ENCODE results near the gene PSMA1. TPM values are rescaled to one million over a fixed set of nuclear protein-coding genes. Genes with fewer than 3 reads are reported as not detected.
"Not testable (repeated sequence)": the region's sequence is repeated elsewhere in the genome, so short reads cannot be mapped to it uniquely, and the experiment has no call there.

PSMA1 gene
- polyA plus RNA-seq, 1 experiment = 285 TPM

GRCh38 chr11:14537134-14537599 lies 17.0 kb upstream of the PSMA1 start:
- Histone ChIP-seq H3K27ac (ENCODE audit: low read depth, low read length) (no peak overlapping the region), H3K4me3 (ENCODE audit: low read depth, low read length) (no peak overlapping the region), H3K9me3 (ENCODE audit: control insufficient read depth, insufficient read depth, low read length) (no peaks in the 10 kb centered on the region), H3K27me3 (ENCODE audit: control insufficient read depth, insufficient read depth, low read length) (peaks cover 3% of the 10 kb centered on the region)
- ChIA-PET POLR2A (no interaction called here), CTCF (interaction anchor here (0.6 to 1.0 kb wide), 5 partner anchors 10 to 370 kb away, joined by 3 to 4 read pairs (median 3); no protein-coding TSS in a partner anchor)
- peak; percentile 81 for TF ChIP-seq CTCF (IDR thresholded peaks at IDR 0.05; ENCODE audit: low read depth, low read length)
- no peak for DNase-seq (ENCODE audit: low read depth, low spot score)

GRCh38 chr11:14535166-14535565 lies 15.0 kb upstream of the PSMA1 start:
- H3K27me3 ChIP-seq (ENCODE audit: control insufficient read depth, insufficient read depth, low read length); DNase-seq (ENCODE audit: low read depth, low spot score); POLR2A ChIA-PET; H3K4me3 ChIP-seq (ENCODE audit: low read depth, low read length); H3K9me3 ChIP-seq (ENCODE audit: control insufficient read depth, insufficient read depth, low read length); H3K27ac ChIP-seq (ENCODE audit: low read depth, low read length): not testable (repeated sequence)
- CTCF ChIA-PET = interaction anchor here (0.7 kb wide), 1 partner anchor 527 kb away, joined by 7 read pairs; no protein-coding TSS in a partner anchor

GRCh38 chr11:14529951-14530350 lies 9.8 kb upstream of the PSMA1 start:
- POLR2A ChIA-PET = no interaction called here
- no peak for DNase-seq (ENCODE audit: low read depth, low spot score)

GRCh38 chr11:14529321-14529720 lies 9.1 kb upstream of the PSMA1 start:
- Histone ChIP-seq H3K4me3 (ENCODE audit: low read depth, low read length) (no peak overlapping the region), H3K27me3 (ENCODE audit: control insufficient read depth, insufficient read depth, low read length) (no peaks in the 10 kb centered on the region), H3K27ac (ENCODE audit: low read depth, low read length) (no peak overlapping the region), H3K9me3 (ENCODE audit: control insufficient read depth, insufficient read depth, low read length) (no peaks in the 10 kb centered on the region)
- ChIA-PET CTCF (interaction anchor here (1.7 kb wide), 1 partner anchor 375 kb away, joined by 3 read pairs; no protein-coding TSS in a partner anchor), POLR2A (no interaction called here)
- TF ChIP-seq CTCF (IDR thresholded peaks at IDR 0.05; ENCODE audit: low read depth, low read length) = no peak
- no peak for DNase-seq (ENCODE audit: low read depth, low spot score)

More at GRCh38 chr11:14529951-14530350, 9.8 kb upstream of the PSMA1 start:
- no peak overlapping the region for H3K27ac ChIP-seq (ENCODE audit: low read depth, low read length)
- H3K27me3 ChIP-seq (ENCODE audit: control insufficient read depth, insufficient read depth, low read length) = no peaks in the 10 kb centered on the region
- H3K9me3 ChIP-seq (ENCODE audit: control insufficient read depth, insufficient read depth, low read length) = no peaks in the 10 kb centered on the region
- no peak overlapping the region for H3K4me3 ChIP-seq (ENCODE audit: low read depth, low read length)
- CTCF ChIA-PET = interaction anchor here (1.7 kb wide), 1 partner anchor 374 kb away, joined by 3 read pairs; no protein-coding TSS in a partner anchor
- no peak for TF ChIP-seq CTCF (IDR thresholded peaks at IDR 0.05; ENCODE audit: low read depth, low read length)

- H3K9me3 ChIP-seq (ENCODE audit: control insufficient read depth, insufficient read depth, low read length) = no peaks in the 10 kb centered on the region; the same call in 1 of the 2 replicates
- ChIA-PET POLR2A (no interaction called here), CTCF (interaction anchor here (1.1 to 1.6 kb wide), 2 partner anchors 385 to 483 kb away, joined by 3 to 4 read pairs; no protein-coding TSS in a partner anchor)
- no peak for DNase-seq (ENCODE audit: low read depth, low spot score)
- H3K27ac ChIP-seq (ENCODE audit: low read depth, low read length) = no peak overlapping the region
- no peak overlapping the region for H3K4me3 ChIP-seq (ENCODE audit: low read depth, low read length)
- no peak for TF ChIP-seq CTCF (IDR thresholded peaks at IDR 0.05; ENCODE audit: low read depth, low read length)
- H3K27me3 ChIP-seq (ENCODE audit: control insufficient read depth, insufficient read depth, low read length) = no peaks in the 10 kb centered on the region
Measured at GRCh38 chr11:14522801-14523200, 2.6 kb upstream of the PSMA1 start.

Data from AG04450 (cell line).